Keratinocyte (primary cell): ENCODE measurements around the gene ARMC9. TPM values are rescaled to one million over a fixed set of nuclear protein-coding genes. Genes with fewer than 3 reads are reported as not detected.

Experiments
- DNase-seq: peaks from one replicate; pipeline ENCODE4 v3.0.0-alpha.2; 2011; ENCODE audit warnings: low read depth, missing footprints, low spot score
- FAIRE-seq: peaks from 2 replicates; lab custom pipeline; 2011; peaks lifted over from hg19 to GRCh38; lab: Jason Lieb, UNC
- H2AFZ ChIP-seq: 2 replicates; pipeline ENCODE4 v1.6.0; 2012; ENCODE audit warnings: low read length, control low read depth, inconsistent platforms; ENCODE audit not compliant: control insufficient read depth
- H3K27ac ChIP-seq: 2 replicates; pipeline ENCODE4 v1.5.1; 2011; ENCODE audit warnings: low read length; ENCODE audit not compliant: control insufficient read depth, insufficient read depth
- H3K27me3 ChIP-seq: 3 replicates; pipeline ENCODE4 v1.6.0; 2011; ENCODE audit warnings: low read length; ENCODE audit not compliant: control insufficient read depth, insufficient read depth; ENCODE audit errors: extremely low read depth
- H3K36me3 ChIP-seq, 2 experiments: 2 replicates in 1 of 2; 3 replicates in 1 of 2; pipeline ENCODE4 v1.5.1; 2011; ENCODE audit warnings: low read length in 2 of 2, mild to moderate bottlenecking in 1 of 2; ENCODE audit not compliant: control insufficient read depth in 2 of 2, insufficient read depth in 2 of 2; ENCODE audit errors: extremely low read depth in 1 of 2
- H3K4me1 ChIP-seq: 3 replicates; pipeline ENCODE4 v1.5.1; 2011; ENCODE audit warnings: low read length; ENCODE audit not compliant: control insufficient read depth, insufficient read depth; ENCODE audit errors: extremely low read depth
- H3K4me2 ChIP-seq: 3 replicates; pipeline ENCODE4 v1.6.0; 2011; ENCODE audit warnings: low read depth, low read length; ENCODE audit not compliant: control insufficient read depth, insufficient read depth; ENCODE audit errors: extremely low read depth
- H3K4me3 ChIP-seq, 3 experiments: fragments of 200-600 bp in 1 of 3; sonication (generic) in 1 of 3; 2 replicates in 2 of 3; 3 replicates in 1 of 3; pipeline ENCODE4 v1.5.1; 2011 to 2016; ENCODE audit warnings: low read length in 3 of 3, mild to moderate bottlenecking in 3 of 3, control low read depth in 2 of 3, inconsistent platforms in 1 of 3, low read depth in 1 of 3, mixed read lengths in 1 of 3, mixed run types in 1 of 3, moderate library complexity in 1 of 3; ENCODE audit not compliant: control insufficient read depth in 2 of 3, insufficient read depth in 2 of 3; ENCODE audit errors: extremely low read depth in 1 of 3
- H3K79me2 ChIP-seq: 2 replicates; pipeline ENCODE4 v1.6.0; 2012; ENCODE audit warnings: low read length; ENCODE audit not compliant: control insufficient read depth, insufficient read depth
- H3K9ac ChIP-seq: 3 replicates; pipeline ENCODE4 v1.6.0; 2011; ENCODE audit warnings: low read length; ENCODE audit not compliant: control insufficient read depth, insufficient read depth; ENCODE audit errors: extremely low read depth
- H3K9me1 ChIP-seq: 3 replicates; pipeline ENCODE4 v1.6.0; 2011; ENCODE audit warnings: low read length; ENCODE audit not compliant: control insufficient read depth, insufficient read depth; ENCODE audit errors: extremely low read depth
- H3K9me3 ChIP-seq: 2 replicates; pipeline ENCODE4 v1.5.1; 2012; ENCODE audit warnings: low read depth, low read length; ENCODE audit not compliant: control insufficient read depth
- H4K20me1 ChIP-seq: 3 replicates; pipeline ENCODE4 v1.6.0; 2011; ENCODE audit warnings: low read length; ENCODE audit not compliant: control insufficient read depth, insufficient read depth; ENCODE audit errors: extremely low read depth
- EZH2 ChIP-seq: IDR thresholded peaks from one replicate; pipeline ENCODE4 v1.6.1; 2012; ENCODE audit warnings: inconsistent platforms, mild to moderate bottlenecking, low read length, moderate library complexity
- dilution Hi-C: fragments of 300-500 bp; cut with MboI; formaldehyde crosslinking; loops from one replicate; pipeline ENCODE4 v1.7.0; 2020; ENCODE audit warnings: low sequenced_read_pairs; ENCODE audit not compliant: extremely low pct_ligation_motif_present
- polyA plus RNA-seq, 5 experiments: library from polyadenylated mRNA; depleted of rRNA in 3 of 5; stranded (reverse) in 3 of 5; stranded (forward) in 1 of 5; unstranded in 1 of 5; fragments of >200 nt; gene quantifications; 1 replicate in 1 of 5; 2 replicates in 3 of 5; 3 replicates in 1 of 5; pipeline versions ENCODE4 v1.2.1 to v1.2.3, GENCODE V29; 2011 to 2012; ENCODE audit warnings: missing spikeins in 2 of 5, low read depth in 1 of 5, low replicate concordance in 1 of 5
- TF ChIP-seq, protein P1 (sequence below), 3 experiments: IDR thresholded peaks in 1 of 3; conservative IDR thresholded peaks in 1 of 3; optimal IDR thresholded peaks in 1 of 3; 2 replicates in 2 of 3; 3 replicates in 1 of 3; pipeline versions ENCODE3 to v1.5.1; 2011; ENCODE audit warnings: low read length in 3 of 3, mild to moderate bottlenecking in 3 of 3, moderate library complexity in 2 of 3, control low read depth in 1 of 3, inconsistent platforms in 1 of 3; ENCODE audit not compliant: insufficient read depth in 2 of 3; ENCODE audit errors: extremely low read depth in 1 of 3

Gene ARMC9
- polyA plus RNA-seq, 1 donor (not counting 4 experiments of a cell fraction or from before 2014, with no cell fraction given): 16.2 TPM

DNA sequence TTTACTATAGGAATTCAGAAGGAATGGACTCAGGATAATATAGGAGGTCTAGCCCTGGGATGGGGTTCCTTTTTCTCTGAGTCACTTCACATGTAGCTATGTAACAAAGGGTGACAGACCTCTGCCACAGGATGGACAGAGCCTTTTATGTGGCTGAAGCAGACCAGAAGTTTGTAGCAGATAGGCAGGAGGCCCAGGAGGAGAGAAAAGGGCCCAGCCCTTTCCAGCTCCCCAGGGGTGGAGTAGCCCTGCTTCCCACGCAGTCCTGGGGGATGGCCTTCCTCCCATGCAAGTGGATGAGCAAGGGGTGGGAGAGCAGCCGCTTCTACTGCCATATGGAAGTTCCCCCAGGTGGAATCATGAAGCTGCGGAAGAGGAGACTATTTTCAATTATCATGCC, 40.3 kb downstream of the ARMC9 start:
- TF ChIP-seq, protein P1, sequence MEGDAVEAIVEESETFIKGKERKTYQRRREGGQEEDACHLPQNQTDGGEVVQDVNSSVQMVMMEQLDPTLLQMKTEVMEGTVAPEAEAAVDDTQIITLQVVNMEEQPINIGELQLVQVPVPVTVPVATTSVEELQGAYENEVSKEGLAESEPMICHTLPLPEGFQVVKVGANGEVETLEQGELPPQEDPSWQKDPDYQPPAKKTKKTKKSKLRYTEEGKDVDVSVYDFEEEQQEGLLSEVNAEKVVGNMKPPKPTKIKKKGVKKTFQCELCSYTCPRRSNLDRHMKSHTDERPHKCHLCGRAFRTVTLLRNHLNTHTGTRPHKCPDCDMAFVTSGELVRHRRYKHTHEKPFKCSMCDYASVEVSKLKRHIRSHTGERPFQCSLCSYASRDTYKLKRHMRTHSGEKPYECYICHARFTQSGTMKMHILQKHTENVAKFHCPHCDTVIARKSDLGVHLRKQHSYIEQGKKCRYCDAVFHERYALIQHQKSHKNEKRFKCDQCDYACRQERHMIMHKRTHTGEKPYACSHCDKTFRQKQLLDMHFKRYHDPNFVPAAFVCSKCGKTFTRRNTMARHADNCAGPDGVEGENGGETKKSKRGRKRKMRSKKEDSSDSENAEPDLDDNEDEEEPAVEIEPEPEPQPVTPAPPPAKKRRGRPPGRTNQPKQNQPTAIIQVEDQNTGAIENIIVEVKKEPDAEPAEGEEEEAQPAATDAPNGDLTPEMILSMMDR (optimal IDR thresholded peaks at IDR 0.05 in 1 of 3, IDR thresholded peaks at IDR 0.05 in 1 of 3, conservative IDR thresholded peaks at IDR 0.05 in 1 of 3; ENCODE audit: extremely low read depth in 1 of 3, insufficient read depth in 2 of 3, low read length in 3 of 3): no peak
- no peak for TF ChIP-seq EZH2
- no peak for DNase-seq
- Histone ChIP-seq H3K4me1 (no peaks in the 10 kb centered on the region), H3K4me2 (no peak overlapping the region), H3K9me3 (no peaks in the 10 kb centered on the region), H3K27ac (no peak overlapping the region), H3K27me3 (no peaks in the 10 kb centered on the region), H3K79me2 (no peaks in the 10 kb centered on the region), H3K4me3 (no peak overlapping the region), H2AFZ (no peak overlapping the region), H3K9ac (no peak overlapping the region), H4K20me1 (no peaks in the 10 kb centered on the region), H3K36me3 (peaks cover 0 to 3% of the 10 kb centered on the region in 2 experiments), H3K9me1 (no peaks in the 10 kb centered on the region)
- dilution Hi-C loops: no loop called here
- no peak for FAIRE-seq

DNA sequence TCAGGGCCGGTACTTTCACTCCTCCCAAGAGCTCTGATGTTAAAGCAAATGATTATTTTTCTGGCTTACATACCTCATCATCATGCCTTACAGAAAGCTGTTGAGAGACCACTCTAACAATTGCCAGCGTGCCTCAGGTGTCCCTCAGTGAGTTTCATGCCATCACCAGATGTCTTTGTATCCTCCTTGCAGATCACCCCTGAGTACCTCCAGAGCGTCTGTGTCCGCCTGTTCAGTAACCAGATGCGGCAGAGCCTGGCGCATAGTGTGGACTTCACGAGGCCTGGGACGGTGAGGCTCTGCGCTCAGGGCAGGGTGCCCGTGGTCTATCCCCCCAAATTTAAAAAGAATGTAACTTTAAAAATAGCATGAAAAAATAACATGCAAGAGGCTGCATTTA, 41.3 kb downstream of the ARMC9 start:
- TF ChIP-seq, protein P1 (optimal IDR thresholded peaks at IDR 0.05 in 1 of 3, IDR thresholded peaks at IDR 0.05 in 1 of 3, conservative IDR thresholded peaks at IDR 0.05 in 1 of 3; ENCODE audit: extremely low read depth in 1 of 3, insufficient read depth in 2 of 3, low read length in 3 of 3): no peak
- no peak for TF ChIP-seq EZH2
- Histone ChIP-seq H3K4me1 (no peaks in the 10 kb centered on the region), H3K27me3 (no peaks in the 10 kb centered on the region), H3K27ac (no peak overlapping the region), H3K36me3 (peaks cover 0 to 3% of the 10 kb centered on the region in 2 experiments), H3K9me1 (no peaks in the 10 kb centered on the region), H4K20me1 (no peaks in the 10 kb centered on the region), H3K4me3 (no peak overlapping the region), H3K4me2 (no peak overlapping the region), H2AFZ (no peak overlapping the region), H3K9ac (no peak overlapping the region), H3K9me3 (no peaks in the 10 kb centered on the region), H3K79me2 (no peaks in the 10 kb centered on the region)
- FAIRE-seq (no peak), DNase-seq (no peak)
- dilution Hi-C loops: no loop called here
